Suppressor macrophage (primary cell): ENCODE results near the gene PRKAR2A.
A peak's percentile ranks its signal among the peaks of the same experiment; 100 is the strongest.
"Not testable (repeated sequence)": the region's sequence is repeated elsewhere in the genome, so short reads cannot be mapped to it uniquely, and the experiment has no call there.

Source experiments
- DNase-seq, 4 experiments: peaks; one replicate each; pipeline ENCODE4 v3.0.0-alpha.2; 2020 to 2022

PRKAR2A gene

DNA sequence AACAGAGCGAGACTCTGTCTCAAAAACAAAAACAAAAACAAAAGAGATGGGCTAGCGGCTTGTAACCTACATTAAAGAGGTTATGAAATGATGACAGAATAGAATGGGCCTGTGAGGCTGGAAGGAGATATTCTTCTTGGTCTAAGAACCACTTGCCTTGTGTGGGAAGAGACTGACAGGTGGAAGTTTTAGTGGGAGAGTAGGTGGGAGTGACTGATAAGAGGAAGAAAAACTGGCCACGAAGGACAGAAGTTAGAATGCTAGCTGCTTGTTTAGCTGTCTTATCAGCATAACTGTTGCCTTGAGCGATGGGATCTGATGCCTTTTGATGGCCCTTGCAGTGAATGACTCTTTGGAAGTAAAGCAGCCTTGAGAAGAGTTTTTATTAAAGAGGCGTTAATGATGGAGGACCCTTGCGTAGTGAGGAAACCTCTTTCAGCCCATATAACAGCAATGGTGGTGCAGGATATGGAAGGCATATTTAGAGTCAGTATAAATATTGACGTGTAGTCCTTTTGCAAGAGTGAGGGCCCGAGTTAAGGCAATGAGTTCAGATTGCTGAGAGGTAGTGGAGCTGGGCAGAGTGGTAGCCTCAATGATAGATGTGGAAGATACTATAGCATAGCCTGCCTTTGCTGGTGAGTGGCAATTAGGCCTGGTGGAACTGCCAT lies 122.4 kb downstream of the PRKAR2A start:
- DNase-seq = not testable (repeated sequence)

DNA sequence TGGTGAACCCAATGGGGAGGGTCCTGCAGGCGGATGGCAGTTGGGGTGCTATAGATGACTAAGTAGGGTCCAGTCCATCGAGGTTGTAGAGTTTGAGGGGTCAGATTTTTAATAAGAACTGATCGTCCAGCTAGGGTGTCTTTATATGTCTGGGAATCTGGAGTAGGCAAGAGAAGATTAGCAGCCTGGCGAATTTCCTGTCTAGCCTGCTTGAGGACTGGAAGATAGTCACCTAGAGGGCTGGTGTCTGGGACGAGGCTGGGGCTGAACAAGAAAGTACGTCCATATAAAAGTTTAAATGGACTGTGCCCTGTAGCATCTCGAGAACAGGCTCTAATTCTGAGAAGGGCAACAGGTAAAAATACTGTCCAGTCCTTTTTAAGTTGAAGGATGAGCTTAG lies 123.9 kb downstream of the PRKAR2A start:
- no peak for DNase-seq

DNA sequence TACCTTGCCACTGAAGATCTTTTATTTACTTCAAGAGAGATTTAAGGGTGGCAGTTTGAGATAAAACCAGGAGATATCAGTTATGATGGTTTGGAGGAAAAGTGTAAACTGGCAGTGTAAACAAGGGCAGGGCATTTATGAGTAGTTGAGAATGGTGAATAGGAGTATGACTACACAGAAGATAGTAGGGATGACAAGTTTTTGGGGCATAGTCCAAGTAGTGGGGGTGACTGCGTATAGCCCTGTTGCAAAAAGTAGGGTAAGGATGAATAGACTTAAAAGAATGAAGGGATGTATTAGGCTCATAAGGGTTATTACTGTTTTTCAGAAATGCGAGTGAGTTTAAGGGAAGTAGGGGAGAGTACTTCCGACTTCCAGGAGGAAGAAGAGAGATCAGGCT lies 124.4 kb downstream of the PRKAR2A start:
- not testable (repeated sequence) for DNase-seq

DNA sequence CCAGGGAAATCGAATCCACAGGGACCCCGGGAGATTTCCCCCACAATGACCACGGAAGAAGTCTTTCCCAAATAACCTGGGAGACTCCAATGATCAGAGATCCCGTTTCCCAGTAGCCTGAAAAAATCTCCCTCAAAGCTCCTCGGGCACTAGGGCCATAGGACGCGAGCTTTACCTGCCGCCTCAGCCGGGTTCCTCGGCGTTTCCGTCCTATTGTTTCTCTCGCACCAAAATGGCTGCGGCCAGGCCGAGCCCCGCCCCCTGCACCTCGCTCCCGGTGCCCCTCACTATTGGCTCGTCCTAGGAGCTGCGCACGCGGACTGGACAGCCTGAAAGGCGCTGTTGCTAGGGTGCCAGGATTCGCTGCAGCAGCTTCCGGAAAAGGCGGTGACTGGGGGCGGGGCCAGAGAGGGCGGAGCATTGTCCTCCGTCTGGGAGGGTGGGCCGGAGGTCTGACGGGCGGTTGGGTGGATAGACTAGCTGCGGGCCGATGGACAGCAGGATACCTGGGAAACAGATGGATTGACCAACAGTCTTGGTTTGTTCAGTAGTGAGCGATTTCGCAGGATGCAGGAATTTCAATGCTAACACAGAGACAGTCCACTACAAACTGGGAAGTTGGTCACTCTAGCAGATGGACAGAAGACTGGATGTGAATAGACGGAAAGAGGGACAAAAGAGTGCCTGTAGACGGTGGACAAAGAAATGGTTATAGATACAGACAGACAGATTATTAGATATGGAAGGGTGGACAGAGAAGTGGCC lies 130.5 kb downstream of the PRKAR2A start, which contains the start of gene IP6K2:
TSS of gene IP6K2 (minus strand) at position 240 of the 765 bp plus-strand sequence. CDS start 21,930 bp downstream, outside the sequence.
- DNase-seq = peak; percentile 98 to 99 (median 99)

DNA sequence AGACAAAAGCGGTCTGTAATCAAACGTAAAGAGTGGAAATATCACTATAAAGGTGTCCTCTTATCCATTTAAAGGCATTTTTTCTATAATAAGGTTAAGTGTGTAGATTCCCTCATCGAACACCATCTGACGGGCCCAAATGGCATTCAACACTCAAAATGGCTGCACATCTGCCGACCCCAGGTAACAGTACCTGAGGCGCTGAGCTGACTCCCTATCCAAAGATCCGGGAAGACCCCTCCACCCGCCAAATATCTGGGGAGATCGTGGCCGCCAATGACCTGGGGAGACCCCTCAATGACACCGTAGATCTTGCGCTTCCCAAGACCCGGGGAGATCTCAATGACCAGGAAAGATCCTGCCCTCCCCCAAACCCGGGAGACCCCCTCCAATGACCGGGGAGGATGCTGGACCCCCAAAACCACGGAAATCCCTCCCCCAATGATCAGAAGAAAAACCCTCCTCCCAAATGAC lies 131.1 kb downstream of the PRKAR2A start:
- DNase-seq = peak in 3 of 4 experiments; percentile 3 to 19 (median 9)

DNA sequence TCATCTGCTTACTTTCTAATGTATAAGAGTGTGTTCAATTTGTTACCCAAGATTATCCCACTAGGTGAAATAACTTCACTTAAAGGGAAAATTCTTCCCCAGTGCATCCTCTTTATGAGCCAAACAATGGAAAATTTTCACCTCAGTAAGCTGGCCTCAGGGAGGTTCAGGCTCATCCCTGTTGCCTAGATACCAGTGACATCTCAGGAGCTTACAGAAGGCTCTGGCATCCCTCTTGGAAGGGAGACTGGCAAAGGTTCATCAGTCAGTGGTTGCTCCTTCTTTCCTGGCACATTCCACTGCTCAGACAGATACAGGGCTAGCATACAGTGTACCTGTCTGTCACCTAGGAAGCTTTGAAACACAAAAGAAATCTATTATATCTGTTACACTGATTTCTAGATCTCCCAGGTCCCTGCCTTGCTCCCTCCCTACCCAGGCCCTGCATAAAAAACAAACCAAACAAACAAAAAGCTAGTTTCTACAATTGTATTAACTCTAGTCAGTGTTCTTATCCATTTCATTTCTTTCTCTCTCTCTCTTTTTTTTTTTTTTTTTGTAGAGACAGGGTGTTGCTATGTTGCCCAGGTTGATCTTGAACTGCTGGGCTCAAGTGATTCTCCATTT lies 132.4 kb downstream of the PRKAR2A start:
- DNase-seq = no peak

DNA sequence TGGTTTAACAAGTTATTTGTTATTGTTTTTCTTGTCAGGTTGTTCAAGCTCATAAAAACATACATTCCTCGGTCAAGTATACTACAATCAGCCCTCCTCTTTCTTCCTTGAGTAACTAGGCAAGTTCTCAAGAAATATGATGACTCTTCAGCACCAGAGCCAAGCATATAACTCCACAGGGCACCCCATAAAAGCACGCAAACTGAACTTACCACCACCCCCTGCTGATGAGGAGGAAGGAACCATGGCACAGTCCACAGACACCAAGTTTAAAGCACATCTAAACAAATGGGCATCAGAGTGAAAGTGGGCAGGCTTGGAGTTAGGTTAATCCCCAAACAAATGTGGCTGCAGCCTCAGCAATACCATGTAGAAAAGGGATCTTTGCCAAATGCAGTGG lies 135.9 kb downstream of the PRKAR2A start:
- DNase-seq = no peak

DNA sequence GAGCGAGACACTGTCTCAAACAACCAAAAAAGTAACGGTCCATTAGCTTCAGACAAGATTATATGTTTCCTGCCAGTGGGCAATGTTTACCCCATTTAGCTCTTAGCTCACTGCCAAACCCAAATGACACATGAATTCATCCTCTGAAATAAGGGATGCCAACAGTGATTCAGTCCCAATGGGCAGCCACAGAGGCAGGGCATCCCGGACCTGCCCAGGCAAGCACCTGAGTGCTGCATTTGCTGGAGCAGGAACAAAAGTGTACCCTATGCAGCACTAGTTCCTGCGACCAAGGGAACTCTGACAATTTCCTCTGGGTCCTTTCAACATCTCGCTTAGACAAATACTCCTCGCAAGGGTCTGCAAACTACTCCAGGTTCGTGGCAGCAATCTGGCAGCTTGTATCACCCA lies 138.6 kb downstream of the PRKAR2A start:
- no peak for DNase-seq

DNA sequence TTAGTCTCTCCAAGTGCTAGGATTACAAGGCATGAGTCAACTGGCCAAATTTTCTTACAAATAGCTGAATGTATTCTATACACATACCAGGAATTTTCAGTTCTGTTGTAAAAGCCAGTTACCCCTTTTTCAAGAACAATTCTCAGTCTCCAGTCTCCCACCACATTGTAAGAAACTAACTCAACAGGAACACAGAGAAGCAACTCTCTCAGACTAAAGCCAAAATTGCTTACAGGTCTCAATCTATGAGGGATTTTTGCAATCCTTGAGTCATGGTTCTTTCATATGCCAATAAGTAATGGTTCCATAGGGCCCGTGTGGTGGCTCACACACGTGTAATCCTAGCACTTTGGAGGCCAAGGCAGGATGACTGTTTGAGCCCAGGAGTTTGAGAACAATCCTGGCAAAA lies 139.2 kb downstream of the PRKAR2A start:
- DNase-seq = peak in 2 of 4 experiments; percentile 15 to 51

DNA sequence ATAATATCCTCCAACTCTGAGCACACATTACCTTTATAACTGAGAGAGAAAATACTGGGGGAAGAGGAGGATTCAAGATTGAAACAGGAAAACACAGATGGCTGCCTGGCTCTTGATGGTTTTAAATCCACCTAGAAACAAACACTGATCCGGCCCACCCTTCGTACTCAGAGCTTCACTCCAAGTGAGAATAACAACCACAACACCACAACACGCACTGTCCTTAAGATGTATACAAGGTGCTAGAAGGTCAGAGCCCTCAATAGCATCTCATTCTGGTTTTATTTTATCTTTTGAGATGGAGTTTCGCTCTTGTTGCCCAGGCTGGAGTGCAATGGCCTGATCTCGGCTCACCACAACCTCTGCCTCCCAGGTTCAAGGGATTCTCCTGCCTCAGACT lies 140.5 kb downstream of the PRKAR2A start:
- no peak for DNase-seq

DNA sequence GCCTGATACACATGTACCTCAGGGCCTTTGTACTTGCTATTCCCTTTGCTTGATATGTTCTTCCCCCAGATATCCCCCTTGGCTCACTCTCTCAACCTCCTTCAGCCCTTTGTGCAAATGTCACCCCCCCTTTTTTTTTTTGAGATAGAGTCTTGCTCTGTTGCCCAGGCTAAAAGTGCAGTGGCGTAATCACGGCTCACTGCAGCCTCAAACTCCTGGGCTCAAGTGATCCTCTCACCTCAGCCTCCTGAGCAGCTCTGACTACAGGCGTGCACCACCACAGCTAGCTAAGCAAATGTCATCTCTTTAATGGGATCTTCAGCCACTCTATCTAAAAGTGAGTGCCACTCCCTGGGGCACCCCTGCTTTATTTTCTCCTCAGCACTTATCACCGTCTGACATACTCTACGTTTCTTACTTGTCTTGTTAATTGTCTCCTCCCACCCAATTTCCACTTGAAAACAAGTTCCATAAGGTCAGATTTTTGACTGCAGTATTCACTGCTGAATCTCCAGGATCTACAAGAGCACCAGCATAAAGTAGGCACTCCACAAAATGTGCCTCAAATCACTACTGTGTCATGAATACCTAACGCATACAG lies 145.3 kb downstream of the PRKAR2A start:
- no peak for DNase-seq

DNA sequence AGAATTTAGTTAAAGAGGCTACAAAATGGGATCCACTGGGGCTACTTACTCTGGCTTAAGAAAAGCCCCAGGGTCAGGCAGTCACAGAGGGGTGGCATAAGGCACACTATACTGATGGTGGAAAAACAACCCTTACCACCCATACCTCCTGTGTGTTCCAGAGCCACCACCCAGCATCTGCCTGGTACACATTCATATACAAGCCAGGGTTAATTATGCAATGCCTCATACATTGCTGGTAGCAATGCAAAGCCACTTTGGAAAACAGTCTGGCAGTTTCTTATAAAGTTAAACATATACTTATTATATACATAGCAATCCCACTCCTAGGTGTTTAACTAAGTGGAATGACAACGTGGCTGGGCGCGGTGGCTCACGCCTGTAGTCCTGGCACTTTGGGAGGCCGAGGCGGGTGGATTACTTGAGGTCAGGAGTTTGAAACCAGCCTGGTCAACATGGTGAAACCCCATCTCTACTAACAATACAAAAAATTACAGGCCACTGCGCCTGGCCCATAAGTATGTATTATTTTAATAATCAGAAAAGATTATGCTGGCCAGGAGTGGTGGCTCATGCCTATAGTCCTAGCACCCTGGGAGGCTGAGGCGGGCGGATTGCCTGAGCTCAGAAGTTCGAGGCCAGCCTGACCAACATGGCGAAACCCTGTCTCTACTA lies 146.8 kb downstream of the PRKAR2A start:
- DNase-seq = no peak

DNA sequence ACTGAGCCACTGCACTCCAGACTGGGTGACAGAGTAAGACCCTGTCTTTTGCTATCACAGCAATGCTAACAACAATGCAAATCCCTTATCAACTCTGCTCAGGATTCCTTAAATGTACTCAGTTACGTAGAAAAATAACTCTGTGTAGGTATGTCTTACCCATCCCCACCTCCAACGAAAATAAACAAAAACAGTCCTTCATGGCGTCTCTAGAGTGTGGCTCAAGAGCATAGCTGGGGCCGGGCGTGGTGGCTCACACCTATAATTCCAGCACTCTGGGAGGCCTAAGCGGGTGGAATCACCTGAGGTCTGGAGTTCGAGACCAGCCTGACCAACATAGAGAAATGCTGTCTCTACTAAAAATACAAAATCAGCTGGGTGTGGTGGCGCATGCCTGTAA lies 148.8 kb downstream of the PRKAR2A start:
- DNase-seq = no peak

DNA sequence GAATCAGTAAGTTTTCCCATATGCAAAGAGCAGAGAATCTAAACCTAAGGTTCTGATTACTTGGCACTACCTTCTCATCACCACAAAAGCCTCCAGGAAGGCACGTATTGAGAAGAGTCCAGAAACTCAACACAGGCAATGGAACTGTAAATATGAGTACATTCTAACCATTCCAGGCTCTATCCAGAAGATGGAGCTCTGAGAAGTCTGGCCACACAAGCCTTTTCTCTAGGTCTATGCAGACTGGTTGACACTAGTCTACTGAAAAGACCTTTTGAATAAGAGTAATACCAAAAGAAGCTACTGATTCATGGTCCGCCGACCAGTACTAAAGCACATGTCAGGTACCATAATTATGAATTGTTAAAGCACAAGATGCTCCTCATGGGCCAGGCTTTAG lies 149.7 kb downstream of the PRKAR2A start:
- DNase-seq = no peak

DNA sequence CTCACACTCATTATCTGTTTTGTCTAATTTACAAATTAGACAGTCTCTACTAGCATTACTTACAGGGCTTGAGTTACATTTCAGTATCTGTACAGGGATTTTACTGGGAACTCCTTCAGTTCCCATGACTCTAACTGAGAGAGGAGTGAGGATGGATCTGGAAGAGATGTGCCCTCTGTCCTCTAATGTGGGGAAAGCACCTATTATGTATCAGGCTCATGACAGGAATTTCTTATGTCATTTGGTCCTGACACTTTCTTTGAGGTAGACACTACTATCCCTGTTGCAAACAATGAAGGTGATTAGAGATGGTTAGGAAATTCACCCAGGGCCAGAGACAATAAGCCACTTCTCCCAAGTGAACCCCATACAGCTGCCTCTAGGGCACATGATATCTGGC lies 151.1 kb downstream of the PRKAR2A start:
- no peak for DNase-seq
